ENCODE results near the gene LCN9.

Gene LCN9

DNA sequence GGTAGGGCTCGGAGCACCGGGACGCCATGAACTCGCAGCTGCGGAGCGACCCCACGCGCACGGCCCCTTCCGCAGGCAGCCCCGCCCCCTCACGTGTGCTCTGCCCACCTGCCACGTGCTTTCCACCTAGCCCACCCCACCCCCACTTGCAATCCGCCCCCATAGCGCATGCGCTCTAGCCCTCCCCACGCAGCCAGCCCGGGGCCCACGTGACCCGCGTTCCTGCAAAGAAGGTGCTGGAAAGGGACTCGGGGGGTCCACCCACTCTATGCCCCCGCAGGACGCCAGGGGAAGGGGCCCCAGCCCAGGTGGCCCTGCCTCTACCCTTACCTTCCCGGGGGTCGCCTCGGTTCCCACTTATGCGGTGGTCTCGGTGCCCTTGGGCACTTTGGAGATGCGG is 36.3 kb downstream of the LCN9 start, which contains the start of gene SOHLH1:
Gene SOHLH1, minus strand, starts transcription at position 42 of the 400 bp plus-strand sequence. Its CDS starts 14 bp downstream, at position 28.
- H3K36me3 ChIP-seq (ENCODE audit: insufficient read depth, low read length): no peaks in the 10 kb centered on the region
- H2AFZ ChIP-seq (ENCODE audit: low read length, unreplicated experiment): no peak within 1 kb of the TSS
- H3K27ac ChIP-seq (ENCODE audit: low read depth, low read length): no peak within 1 kb of the TSS
- H3K4me3 ChIP-seq (ENCODE audit: low read depth, low read length): no peak within 1 kb of the TSS
- no peaks in the 10 kb centered on the region for H3K79me2 ChIP-seq (ENCODE audit: control insufficient read depth, insufficient read depth, low read length, unreplicated experiment)
- H3K27me3 ChIP-seq (ENCODE audit: insufficient read depth, low read length): peaks cover 17% of the 10 kb centered on the region
- H3K4me1 ChIP-seq (ENCODE audit: control insufficient read depth, insufficient read depth, low read length, unreplicated experiment): no peaks in the 10 kb centered on the region

DNA sequence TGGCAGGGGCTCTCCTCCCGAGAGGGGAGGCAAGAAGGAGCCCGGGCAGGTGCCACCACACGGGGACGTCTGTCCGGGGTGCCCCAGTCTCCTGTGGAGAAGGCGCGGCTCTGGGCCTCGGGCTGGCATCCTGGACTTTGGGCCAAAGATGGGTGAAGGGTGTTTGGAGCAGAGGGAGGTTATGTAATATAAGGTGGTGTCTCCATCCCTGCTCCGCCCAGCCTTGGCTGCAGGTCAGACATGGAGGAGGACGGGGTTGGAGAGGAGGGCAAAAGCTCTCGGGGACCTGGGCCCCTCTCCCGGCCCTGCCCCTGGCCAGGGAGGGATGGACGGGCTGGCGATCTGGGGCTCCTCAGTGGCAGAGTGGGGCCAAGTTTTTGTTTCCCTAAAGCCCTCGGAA is 37.4 kb downstream of the LCN9 start:
- no peak overlapping the region for H3K4me3 ChIP-seq (ENCODE audit: low read depth, low read length)
- H3K79me2 ChIP-seq (ENCODE audit: control insufficient read depth, insufficient read depth, low read length, unreplicated experiment): no peaks in the 10 kb centered on the region
- no peak overlapping the region for H2AFZ ChIP-seq (ENCODE audit: low read length, unreplicated experiment)
- no peak overlapping the region for H3K27ac ChIP-seq (ENCODE audit: low read depth, low read length)
- H3K4me1 ChIP-seq (ENCODE audit: control insufficient read depth, insufficient read depth, low read length, unreplicated experiment): no peaks in the 10 kb centered on the region
- no peaks in the 10 kb centered on the region for H3K36me3 ChIP-seq (ENCODE audit: insufficient read depth, low read length)
- H3K27me3 ChIP-seq (ENCODE audit: insufficient read depth, low read length): peaks cover 17% of the 10 kb centered on the region

DNA sequence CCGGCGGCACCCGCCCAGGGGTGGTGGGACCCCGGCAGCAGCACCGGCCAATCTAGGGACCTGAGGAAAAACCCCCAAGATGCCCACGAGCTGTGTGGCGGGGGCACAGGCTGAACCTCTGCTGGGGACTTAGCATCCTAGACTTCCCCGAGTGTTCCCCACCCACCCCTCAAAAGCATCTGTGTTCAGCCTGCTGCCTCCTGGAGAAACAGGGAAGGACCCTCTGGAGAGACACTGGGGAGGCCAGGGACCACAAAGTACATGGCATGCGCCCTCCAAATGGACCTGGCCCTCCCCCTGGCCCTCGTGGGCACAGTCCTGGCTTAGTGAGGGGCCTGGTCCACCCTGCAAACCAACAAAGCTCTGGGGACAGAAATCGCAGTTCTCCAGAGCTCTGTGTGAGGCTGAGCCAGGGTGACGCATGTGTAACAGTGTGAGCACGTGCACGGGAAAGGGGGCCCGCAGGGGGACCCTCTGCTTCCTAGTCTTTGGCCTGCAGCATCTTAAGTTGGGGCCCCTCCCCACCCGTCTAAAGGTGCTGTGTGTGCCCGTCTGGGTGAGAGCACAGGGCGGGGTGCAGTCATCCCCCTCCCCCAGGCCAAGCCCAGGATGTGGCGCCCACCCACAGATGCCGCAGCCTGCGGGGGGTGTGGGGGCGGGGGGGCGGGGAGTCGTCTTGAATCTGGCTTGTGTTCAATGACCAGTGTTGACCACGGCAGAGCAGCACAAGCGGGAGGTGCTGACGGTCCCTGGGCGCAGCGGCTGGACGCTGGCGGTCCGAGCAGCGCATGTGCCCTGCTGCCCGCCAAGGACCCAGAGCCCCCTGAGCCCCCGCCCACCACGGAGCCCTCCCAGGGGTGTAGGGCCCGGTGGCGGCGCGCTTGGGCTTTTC is 38.2 kb downstream of the LCN9 start:
- H3K27ac ChIP-seq (ENCODE audit: low read depth, low read length): no peak overlapping the region
- H2AFZ ChIP-seq (ENCODE audit: low read length, unreplicated experiment): no peak overlapping the region
- peaks cover 17% of the 10 kb centered on the region for H3K27me3 ChIP-seq (ENCODE audit: insufficient read depth, low read length)
- no peaks in the 10 kb centered on the region for H3K4me1 ChIP-seq (ENCODE audit: control insufficient read depth, insufficient read depth, low read length, unreplicated experiment)
- H3K79me2 ChIP-seq (ENCODE audit: control insufficient read depth, insufficient read depth, low read length, unreplicated experiment): no peaks in the 10 kb centered on the region
- peak overlapping the region; percentile 44 for H3K4me3 ChIP-seq (ENCODE audit: low read depth, low read length)
- no peaks in the 10 kb centered on the region for H3K36me3 ChIP-seq (ENCODE audit: insufficient read depth, low read length)

DNA sequence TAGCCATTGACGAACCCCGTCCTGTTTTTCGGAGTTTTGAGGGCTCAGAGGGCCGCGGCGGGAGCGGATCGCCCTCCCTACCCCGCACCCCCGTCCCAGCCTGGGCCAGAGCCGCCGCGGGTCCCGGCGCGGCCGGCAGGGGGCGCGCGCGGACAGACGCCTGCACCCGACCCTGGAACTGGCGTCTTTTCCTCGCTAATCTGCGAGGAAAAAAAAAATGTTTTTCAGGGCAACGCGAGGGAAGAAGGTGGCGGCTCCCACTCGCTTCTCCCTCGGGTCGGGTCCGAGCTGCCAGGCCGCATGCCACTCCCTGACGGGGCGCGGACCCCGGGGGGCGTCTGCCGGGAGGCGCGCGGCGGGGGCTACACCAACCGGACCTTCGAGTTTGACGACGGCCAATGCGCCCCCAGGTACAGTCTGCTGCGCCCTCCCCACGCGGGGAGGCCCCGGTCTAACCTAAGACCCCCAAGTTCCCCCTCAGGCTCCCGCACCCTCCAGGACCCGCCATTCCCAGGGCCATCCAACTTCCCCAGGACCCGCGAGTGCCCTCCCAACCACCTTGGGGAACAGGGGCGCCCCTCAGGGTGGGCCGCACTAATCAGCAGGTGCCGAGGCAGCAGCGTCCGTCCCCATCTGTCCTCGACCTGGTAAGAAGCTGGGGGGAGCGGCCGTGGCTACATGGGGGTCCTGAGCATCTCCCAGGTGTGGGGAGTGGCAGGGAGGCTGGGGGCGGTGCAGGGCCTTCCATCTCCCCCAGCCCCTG is 39.0 kb downstream of the LCN9 start, which contains the start of gene KCNT1:
Gene KCNT1, plus strand, starts transcription at position 227 of the 763 bp plus-strand sequence. Its CDS starts 74 bp downstream, at position 301.
- Histone ChIP-seq H3K27me3 (ENCODE audit: insufficient read depth, low read length) (peaks cover 17% of the 10 kb centered on the region), H2AFZ (ENCODE audit: low read length, unreplicated experiment) (no peak within 1 kb of the TSS), H3K4me1 (ENCODE audit: control insufficient read depth, insufficient read depth, low read length, unreplicated experiment) (no peaks in the 10 kb centered on the region), H3K36me3 (ENCODE audit: insufficient read depth, low read length) (no peaks in the 10 kb centered on the region), H3K79me2 (ENCODE audit: control insufficient read depth, insufficient read depth, low read length, unreplicated experiment) (no peaks in the 10 kb centered on the region), H3K27ac (ENCODE audit: low read depth, low read length) (no peak within 1 kb of the TSS), H3K4me3 (ENCODE audit: low read depth, low read length) (peak within 1 kb of the TSS; percentile 44)

DNA sequence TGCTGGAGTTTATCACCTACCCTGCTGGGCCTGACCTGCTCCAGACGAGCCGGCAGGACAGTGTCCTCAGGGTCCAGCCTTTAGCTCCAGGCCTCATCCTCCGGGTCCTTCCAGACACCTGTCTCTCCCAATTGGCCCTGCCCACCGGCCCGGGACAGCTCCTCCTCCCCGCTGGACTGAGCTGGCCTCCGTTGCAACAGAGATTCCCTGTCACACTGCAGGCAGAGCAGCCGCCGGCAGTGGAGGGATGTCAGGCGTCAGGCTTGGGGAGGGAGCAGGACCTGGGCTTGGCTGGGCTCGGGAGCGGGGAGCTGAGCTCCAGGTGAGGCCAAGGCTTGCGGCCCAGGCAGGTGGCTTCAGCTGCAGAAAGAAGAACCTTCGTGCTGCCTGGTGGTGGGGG is 40.6 kb downstream of the LCN9 start:
- Histone ChIP-seq H3K27ac (ENCODE audit: low read depth, low read length) (no peak overlapping the region), H2AFZ (ENCODE audit: low read length, unreplicated experiment) (no peak overlapping the region), H3K4me3 (ENCODE audit: low read depth, low read length) (no peak overlapping the region), H3K4me1 (ENCODE audit: control insufficient read depth, insufficient read depth, low read length, unreplicated experiment) (no peaks in the 10 kb centered on the region), H3K27me3 (ENCODE audit: insufficient read depth, low read length) (peaks cover 26% of the 10 kb centered on the region), H3K36me3 (ENCODE audit: insufficient read depth, low read length) (no peaks in the 10 kb centered on the region), H3K79me2 (ENCODE audit: control insufficient read depth, insufficient read depth, low read length, unreplicated experiment) (no peaks in the 10 kb centered on the region)

DNA sequence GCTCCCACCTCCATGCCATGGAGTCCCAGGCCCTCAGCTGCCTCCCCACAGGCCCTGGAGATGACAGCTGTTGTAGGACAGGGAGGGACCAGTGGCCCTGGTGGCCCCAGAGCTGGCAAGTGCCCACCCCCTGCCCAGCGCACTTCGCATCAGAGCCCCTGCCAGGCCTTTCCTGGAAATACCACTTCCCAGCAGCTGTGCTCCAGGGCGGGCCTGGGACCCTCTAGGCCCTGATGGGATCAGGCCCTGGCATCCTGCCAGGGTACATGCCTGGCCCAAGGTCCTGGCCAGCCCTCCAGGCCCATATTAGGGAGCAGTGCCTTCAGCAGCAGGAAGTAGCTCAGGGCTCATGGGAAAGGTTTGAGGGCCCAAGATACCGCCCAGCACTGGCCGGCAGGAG is 41.4 kb downstream of the LCN9 start:
- Histone ChIP-seq H3K4me3 (ENCODE audit: low read depth, low read length) (no peak overlapping the region), H3K27me3 (ENCODE audit: insufficient read depth, low read length) (peaks cover 30% of the 10 kb centered on the region), H2AFZ (ENCODE audit: low read length, unreplicated experiment) (no peak overlapping the region), H3K79me2 (ENCODE audit: control insufficient read depth, insufficient read depth, low read length, unreplicated experiment) (no peaks in the 10 kb centered on the region), H3K27ac (ENCODE audit: low read depth, low read length) (no peak overlapping the region), H3K4me1 (ENCODE audit: control insufficient read depth, insufficient read depth, low read length, unreplicated experiment) (no peaks in the 10 kb centered on the region), H3K36me3 (ENCODE audit: insufficient read depth, low read length) (no peaks in the 10 kb centered on the region)

DNA sequence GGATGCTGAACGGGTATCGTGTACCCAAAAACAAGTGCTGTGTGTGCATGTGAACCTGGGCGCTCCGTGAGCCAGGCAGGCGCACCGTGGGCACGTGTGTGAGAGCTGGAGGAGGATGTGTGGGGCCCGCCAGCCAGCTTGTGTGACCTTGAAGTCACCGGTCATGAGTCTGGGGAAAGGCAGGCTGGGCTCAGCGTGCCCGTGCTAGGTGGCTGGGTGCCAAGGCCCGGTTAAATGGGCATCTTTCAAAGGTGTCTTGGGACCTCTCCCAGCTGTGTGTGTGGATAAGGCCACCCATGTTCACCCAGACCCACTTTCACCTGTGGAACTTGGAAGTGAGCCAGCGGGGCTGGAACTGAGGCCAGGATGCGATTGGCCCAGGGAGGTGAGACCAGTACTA is 42.3 kb downstream of the LCN9 start:
- peaks cover 30% of the 10 kb centered on the region for H3K27me3 ChIP-seq (ENCODE audit: insufficient read depth, low read length)
- no peaks in the 10 kb centered on the region for H3K4me1 ChIP-seq (ENCODE audit: control insufficient read depth, insufficient read depth, low read length, unreplicated experiment)
- H2AFZ ChIP-seq (ENCODE audit: low read length, unreplicated experiment): no peak overlapping the region
- no peak overlapping the region for H3K4me3 ChIP-seq (ENCODE audit: low read depth, low read length)
- H3K27ac ChIP-seq (ENCODE audit: low read depth, low read length): no peak overlapping the region
- no peaks in the 10 kb centered on the region for H3K36me3 ChIP-seq (ENCODE audit: insufficient read depth, low read length)
- no peaks in the 10 kb centered on the region for H3K79me2 ChIP-seq (ENCODE audit: control insufficient read depth, insufficient read depth, low read length, unreplicated experiment)

DNA sequence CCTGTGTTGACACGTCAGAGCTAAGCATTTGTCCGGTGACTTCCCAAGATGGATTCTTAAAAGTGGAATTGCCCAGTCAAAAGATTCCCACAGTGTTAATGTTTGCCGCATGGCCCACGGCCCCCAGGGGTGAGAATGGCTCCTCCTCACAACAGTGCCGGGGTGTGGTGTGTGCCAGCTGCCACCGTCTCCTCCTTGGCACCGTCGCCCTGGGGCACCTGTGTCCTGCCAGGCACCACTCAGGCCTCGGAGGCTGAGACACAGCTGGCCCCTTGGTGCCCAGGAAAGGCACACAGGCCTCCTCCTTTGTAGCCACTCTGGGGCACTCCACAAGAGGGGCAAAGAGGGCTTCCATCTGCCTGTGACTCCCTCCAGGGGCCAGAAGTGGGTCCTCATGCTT is 43.2 kb downstream of the LCN9 start:
- H3K4me3 ChIP-seq (ENCODE audit: low read depth, low read length): no peak overlapping the region
- no peak overlapping the region for H3K27ac ChIP-seq (ENCODE audit: low read depth, low read length)
- peaks cover 32% of the 10 kb centered on the region for H3K27me3 ChIP-seq (ENCODE audit: insufficient read depth, low read length)
- H2AFZ ChIP-seq (ENCODE audit: low read length, unreplicated experiment): no peak overlapping the region
- H3K79me2 ChIP-seq (ENCODE audit: control insufficient read depth, insufficient read depth, low read length, unreplicated experiment): no peaks in the 10 kb centered on the region
- no peaks in the 10 kb centered on the region for H3K36me3 ChIP-seq (ENCODE audit: insufficient read depth, low read length)
- no peaks in the 10 kb centered on the region for H3K4me1 ChIP-seq (ENCODE audit: control insufficient read depth, insufficient read depth, low read length, unreplicated experiment)

DNA sequence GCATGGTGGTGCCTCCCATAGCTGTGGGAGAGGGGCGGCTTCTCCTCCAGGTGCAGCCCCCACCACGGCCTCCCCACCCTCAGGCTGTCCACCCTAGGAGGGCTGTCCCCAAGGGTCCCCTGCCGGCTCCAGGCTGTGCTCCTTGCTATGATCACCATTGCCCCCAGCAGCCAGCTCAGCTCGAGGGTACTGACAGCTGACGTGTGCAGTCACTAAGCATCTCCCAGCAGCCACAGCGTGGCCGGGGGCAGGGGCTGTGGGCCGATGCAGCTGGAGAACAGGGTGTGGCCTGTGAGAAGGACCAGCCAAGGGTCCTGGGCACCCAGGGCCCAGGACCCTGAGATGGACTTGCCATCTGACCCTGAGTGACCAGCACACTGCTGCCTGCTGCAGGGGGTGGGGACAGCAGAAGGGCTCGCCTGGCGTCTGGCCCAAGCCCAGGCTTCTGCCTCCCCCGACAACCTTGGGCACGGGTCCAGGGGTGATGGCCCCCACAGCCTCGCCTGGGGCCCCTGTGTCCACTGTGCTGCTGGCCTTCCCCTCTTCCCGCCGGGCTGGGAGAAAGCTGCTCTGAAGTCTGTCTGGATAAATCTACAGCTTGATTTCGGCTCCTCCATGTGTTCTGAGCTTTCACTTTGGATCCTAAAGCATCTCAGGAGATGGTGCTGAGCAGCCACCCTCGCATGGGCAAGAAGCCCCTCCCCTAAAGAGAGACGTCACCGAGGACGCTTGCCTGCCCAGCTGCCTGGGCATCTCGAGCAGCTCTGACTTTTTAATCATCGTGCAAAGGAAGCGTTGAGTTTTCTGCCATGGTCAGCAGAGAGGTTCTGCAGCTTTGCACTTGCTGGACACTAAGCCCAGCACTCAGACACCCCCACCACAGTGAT is 44.4 kb downstream of the LCN9 start:
- H3K27me3 ChIP-seq (ENCODE audit: insufficient read depth, low read length): peaks cover 40% of the 10 kb centered on the region
- H3K36me3 ChIP-seq (ENCODE audit: insufficient read depth, low read length): no peaks in the 10 kb centered on the region
- H3K4me3 ChIP-seq (ENCODE audit: low read depth, low read length): peak overlapping the region; percentile 53
- H3K27ac ChIP-seq (ENCODE audit: low read depth, low read length): no peak overlapping the region
- H3K79me2 ChIP-seq (ENCODE audit: control insufficient read depth, insufficient read depth, low read length, unreplicated experiment): no peaks in the 10 kb centered on the region
- no peaks in the 10 kb centered on the region for H3K4me1 ChIP-seq (ENCODE audit: control insufficient read depth, insufficient read depth, low read length, unreplicated experiment)
- H2AFZ ChIP-seq (ENCODE audit: low read length, unreplicated experiment): no peak overlapping the region

DNA sequence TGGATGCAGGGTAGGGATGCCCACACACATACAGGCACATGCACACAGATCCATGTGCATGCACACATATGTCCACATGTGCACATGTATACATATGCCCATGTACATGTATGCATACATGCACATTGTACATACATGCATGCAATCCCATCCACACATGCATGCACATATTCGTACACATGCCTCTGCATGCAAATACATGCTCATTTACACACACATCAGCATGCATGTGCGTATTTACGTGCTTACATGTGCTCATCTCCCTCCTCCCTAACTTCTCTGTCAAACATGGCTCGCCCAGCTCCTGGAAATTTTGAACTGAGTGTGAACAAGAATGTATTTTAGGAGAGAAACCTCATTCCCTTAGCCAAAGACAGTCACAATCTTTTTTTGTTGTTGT is 45.1 kb downstream of the LCN9 start:
- no peak overlapping the region for H3K4me3 ChIP-seq (ENCODE audit: low read depth, low read length)
- H3K27me3 ChIP-seq (ENCODE audit: insufficient read depth, low read length): peaks cover 40% of the 10 kb centered on the region
- H2AFZ ChIP-seq (ENCODE audit: low read length, unreplicated experiment): no peak overlapping the region

More for the DNA sequence above, 45.1 kb downstream of the LCN9 start:
- no peak overlapping the region for H3K27ac ChIP-seq (ENCODE audit: low read depth, low read length)
- H3K79me2 ChIP-seq (ENCODE audit: control insufficient read depth, insufficient read depth, low read length, unreplicated experiment): no peaks in the 10 kb centered on the region
- H3K4me1 ChIP-seq (ENCODE audit: control insufficient read depth, insufficient read depth, low read length, unreplicated experiment): no peaks in the 10 kb centered on the region
- H3K36me3 ChIP-seq (ENCODE audit: insufficient read depth, low read length): no peaks in the 10 kb centered on the region

Measured in ACC112 (cell line).